HCT116 (cell line): ENCODE data around the gene SPIRE1. TPM values are rescaled to one million over a fixed set of nuclear protein-coding genes. Genes with fewer than 3 reads are reported as not detected.

ENCODE experiments used
- ATAC-seq: fragments of 200-7000 bp; cut with Tn5 transposase; 2 replicates; pipeline ENCODE4 v1.9.1; 2020; ENCODE audit warnings: mild to moderate bottlenecking, moderate library complexity
- BruUV-seq: library from RNA; stranded (reverse); fragments of 400-500 nt; replicated peaks from 2 replicates; lab custom pipeline; 2021; lab: Mats Ljungman, UMichigan
- CTCF ChIA-PET: fragments of 300-600 bp; sonication (Branson Sonifier 250); formaldehyde crosslinking; loops from one replicate; lab custom pipeline; 2021; ENCODE audit warnings: antibody characterized with exemption; lab: Charles Lee
- POLR2A ChIA-PET: fragments of 300-600, 350-600 bp; sonication (Branson Sonifier 250); formaldehyde crosslinking; loops from one replicate; lab custom pipeline; 2021; ENCODE audit warnings: antibody characterized with exemption; lab: Charles Lee
- RAD21 ChIA-PET, 2 experiments: fragments of 300-600 bp; sonication (Branson Sonifier 250); formaldehyde crosslinking; loops; one replicate each; lab custom pipeline; 2023; ENCODE audit warnings: low total read pairs in 2 of 2; ENCODE audit not compliant: uncharacterized antibody in 2 of 2, unreplicated experiment in 2 of 2, low non-redundant PET in 1 of 2; lab: Charles Lee
- DNase-seq: peaks from one replicate; pipeline ENCODE4 v3.0.0-alpha.2; 2010; ENCODE audit warnings: low read depth, low spot score
- H2AFZ ChIP-seq: fragments of 200-600 bp; shearing (Covaris generic), sonication (generic); 2 replicates; pipeline ENCODE4 v1.6.1; 2017; ENCODE audit warnings: low read depth, mixed run types, mixed read lengths, antibody characterized with exemption, low read length; ENCODE audit not compliant: poor library complexity, severe bottlenecking
- H3K27ac ChIP-seq: 2 replicates; pipeline ENCODE4 v1.5.1; 2012; ENCODE audit warnings: low read depth, low read length
- H3K27me3 ChIP-seq: fragments of 200-600 bp; sonication (generic); 2 replicates; pipeline ENCODE4 v1.6.1; 2016; ENCODE audit warnings: mixed run types, low read length, mixed read lengths; ENCODE audit not compliant: insufficient read depth
- H3K36me3 ChIP-seq, 2 experiments: fragments of 200-500 bp in 1 of 2; fragments of 200-600 bp in 1 of 2; sonication (Bioruptor generic) in 1 of 2; sonication (generic) in 1 of 2; 2 replicates each; pipeline versions ENCODE4 v1.5.1 to v1.6.1; 2014 to 2016; ENCODE audit warnings: low read length in 2 of 2, inconsistent platforms in 1 of 2, mixed read lengths in 1 of 2, mixed run types in 1 of 2; ENCODE audit not compliant: insufficient read depth in 2 of 2, control insufficient read depth in 1 of 2
- H3K4me1 ChIP-seq, 2 experiments: fragments of 200-600 bp in 1 of 2; sonication (generic) in 1 of 2; 2 replicates each; pipeline versions ENCODE4 v1.5.1 to v1.6.1; 2012 to 2017; ENCODE audit warnings: low read length in 2 of 2, inconsistent platforms in 1 of 2, mild to moderate bottlenecking in 1 of 2, mixed read lengths in 1 of 2, mixed run types in 1 of 2, moderate library complexity in 1 of 2; ENCODE audit not compliant: insufficient read depth in 2 of 2, control insufficient read depth in 1 of 2
- H3K4me2 ChIP-seq: fragments of 200-600 bp; sonication (generic); 2 replicates; pipeline ENCODE4 v1.6.1; 2017; ENCODE audit warnings: mixed run types, low read length, mixed read lengths
- H3K4me3 ChIP-seq, 2 experiments: fragments of 200-600 bp in 1 of 2; sonication (generic) in 1 of 2; replicated peaks in 1 of 2; 2 replicates each; pipeline ENCODE4 v1.5.1; 2011 to 2016; ENCODE audit warnings: low read length in 2 of 2, control low read depth in 1 of 2, low read depth in 1 of 2, mild to moderate bottlenecking in 1 of 2, mixed read lengths in 1 of 2, mixed run types in 1 of 2
- H3K79me2 ChIP-seq: fragments of 200-600 bp; sonication (generic); 2 replicates; pipeline ENCODE4 v1.6.1; 2017; ENCODE audit warnings: mild to moderate bottlenecking, mixed run types, low read length, moderate library complexity, mixed read lengths; ENCODE audit not compliant: insufficient read depth
- H3K9ac ChIP-seq: fragments of 200-600 bp; sonication (generic); 2 replicates; pipeline ENCODE4 v1.6.1; 2016; ENCODE audit warnings: low read length, mixed read lengths
- H3K9me2 ChIP-seq: fragments of 200-600 bp; sonication (generic), shearing (Covaris generic); 2 replicates; pipeline ENCODE4 v1.6.1; 2017; ENCODE audit warnings: mixed run types, mild to moderate bottlenecking, moderate library complexity; ENCODE audit not compliant: insufficient read depth
- H3K9me3 ChIP-seq, 2 experiments: fragments of 200-500 bp in 1 of 2; fragments of 200-600 bp in 1 of 2; sonication (Bioruptor generic) in 1 of 2; sonication (generic) in 1 of 2; 2 replicates each; pipeline ENCODE4 v1.6.1; 2014 to 2017; ENCODE audit warnings: low read length in 2 of 2, mixed read lengths in 2 of 2, inconsistent platforms in 1 of 2, low read depth in 1 of 2, mild to moderate bottlenecking in 1 of 2, mixed run types in 1 of 2, moderate library complexity in 1 of 2; ENCODE audit not compliant: control insufficient read depth in 1 of 2, insufficient read depth in 1 of 2
- H4K20me1 ChIP-seq: fragments of 200-600 bp; sonication (generic), shearing (Covaris generic); 2 replicates; pipeline ENCODE4 v1.6.1; 2017; ENCODE audit warnings: mixed run types, mild to moderate bottlenecking, moderate library complexity; ENCODE audit not compliant: insufficient read depth
- EZH2 ChIP-seq: fragments of 200-600 bp; sonication (generic); IDR thresholded peaks from 2 replicates; pipeline ENCODE4 v1.6.1; 2017; ENCODE audit warnings: antibody characterized with exemption, mixed run types
- EZH2phosphoT487 ChIP-seq: fragments of 200-600 bp; IDR thresholded peaks from 2 replicates; pipeline ENCODE4 v1.6.1; 2018; ENCODE audit warnings: antibody characterized with exemption, borderline replicate concordance
- JUND ChIP-seq: IDR thresholded peaks from 2 replicates; pipeline ENCODE4 v1.6.1; 2012
- POLR2A ChIP-seq: IDR thresholded peaks from 2 replicates; pipeline ENCODE4 v1.7.0; 2011; ENCODE audit warnings: borderline replicate concordance; ENCODE audit not compliant: insufficient read depth, insufficient read length; ENCODE audit errors: extremely low read depth
- SP1 ChIP-seq: IDR thresholded peaks from 2 replicates; pipeline ENCODE4 v1.6.1; 2012; ENCODE audit warnings: low read depth
- SRF ChIP-seq: IDR thresholded peaks from 2 replicates; pipeline ENCODE4 v1.6.1; 2012; ENCODE audit warnings: low read depth
- YY1 ChIP-seq: IDR thresholded peaks from 2 replicates; pipeline ENCODE4 v1.6.1; 2011; ENCODE audit warnings: low read length, low read depth, moderate library complexity, mild to moderate bottlenecking; ENCODE audit not compliant: insufficient replicate concordance; ENCODE audit errors: extremely low read depth
- ZFX ChIP-seq: fragments of 450-650 bp; IDR thresholded peaks from 2 replicates; pipeline ENCODE4 v1.6.1; 2017
- intact Hi-C: fragments of 100-400 bp; cut with micrococcal nuclease; formaldehyde crosslinking; loops from 2 replicates; pipeline ENCODE4 v1.10.0; 2022
- total RNA-seq: library from RNA; stranded (reverse); gene quantifications from one replicate; pipeline ENCODE4 v1.2.1, GENCODE V29; 2021; ENCODE audit not compliant: unreplicated experiment
- TF ChIP-seq, protein P1 (sequence below): IDR thresholded peaks from 2 replicates; pipeline ENCODE4 v1.6.1; 2012
- TF ChIP-seq, protein P2 (sequence below): IDR thresholded peaks from 2 replicates; pipeline ENCODE4 v1.6.1; 2011; ENCODE audit warnings: mild to moderate bottlenecking, low read length, moderate library complexity; ENCODE audit not compliant: insufficient replicate concordance; ENCODE audit errors: extremely low read depth

Gene SPIRE1
- total RNA-seq, 1 experiment from 2014 or later = 26.6 TPM

DNA sequence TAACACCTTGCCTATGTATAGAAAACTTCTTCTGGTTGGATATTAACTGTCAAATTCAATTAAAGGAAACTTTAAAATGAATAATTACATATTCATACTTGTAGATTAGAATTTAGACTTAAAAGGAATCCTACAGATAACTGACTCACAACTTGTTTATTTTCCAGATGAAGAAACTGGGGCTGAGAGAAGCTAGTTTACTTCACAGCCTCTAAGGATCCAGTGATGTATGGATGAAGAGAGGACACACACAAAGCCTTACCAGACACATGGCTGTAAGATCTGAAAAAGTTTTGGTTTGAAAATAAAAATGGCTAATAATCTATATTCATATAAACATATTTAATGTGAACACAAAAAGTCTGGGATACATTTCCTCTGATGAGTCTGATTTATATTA is 177.9 kb downstream of the SPIRE1 start:
- H3K9ac ChIP-seq = no peak overlapping the region
- H3K4me3 ChIP-seq = no peak overlapping the region
- intact Hi-C loops = no loop called here
- BruUV-seq = no TSS peak
- TF ChIP-seq EZH2 (no peak), EZH2phosphoT487 (no peak), JUND (no peak), POLR2A (no peak), ZFX (no peak), SRF (no peak), SP1 (no peak), YY1 (no peak)
- TF ChIP-seq, protein P1, sequence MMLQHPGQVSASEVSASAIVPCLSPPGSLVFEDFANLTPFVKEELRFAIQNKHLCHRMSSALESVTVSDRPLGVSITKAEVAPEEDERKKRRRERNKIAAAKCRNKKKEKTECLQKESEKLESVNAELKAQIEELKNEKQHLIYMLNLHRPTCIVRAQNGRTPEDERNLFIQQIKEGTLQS = no peak
- TF ChIP-seq, protein P2, sequence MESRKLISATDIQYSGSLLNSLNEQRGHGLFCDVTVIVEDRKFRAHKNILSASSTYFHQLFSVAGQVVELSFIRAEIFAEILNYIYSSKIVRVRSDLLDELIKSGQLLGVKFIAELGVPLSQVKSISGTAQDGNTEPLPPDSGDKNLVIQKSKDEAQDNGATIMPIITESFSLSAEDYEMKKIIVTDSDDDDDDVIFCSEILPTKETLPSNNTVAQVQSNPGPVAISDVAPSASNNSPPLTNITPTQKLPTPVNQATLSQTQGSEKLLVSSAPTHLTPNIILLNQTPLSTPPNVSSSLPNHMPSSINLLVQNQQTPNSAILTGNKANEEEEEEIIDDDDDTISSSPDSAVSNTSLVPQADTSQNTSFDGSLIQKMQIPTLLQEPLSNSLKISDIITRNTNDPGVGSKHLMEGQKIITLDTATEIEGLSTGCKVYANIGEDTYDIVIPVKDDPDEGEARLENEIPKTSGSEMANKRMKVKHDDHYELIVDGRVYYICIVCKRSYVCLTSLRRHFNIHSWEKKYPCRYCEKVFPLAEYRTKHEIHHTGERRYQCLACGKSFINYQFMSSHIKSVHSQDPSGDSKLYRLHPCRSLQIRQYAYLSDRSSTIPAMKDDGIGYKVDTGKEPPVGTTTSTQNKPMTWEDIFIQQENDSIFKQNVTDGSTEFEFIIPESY = no peak
- no peak overlapping the region for H2AFZ ChIP-seq
- no peaks in the 10 kb centered on the region for H4K20me1 ChIP-seq
- H3K27ac ChIP-seq = no peak overlapping the region
- H3K79me2 ChIP-seq = no peaks in the 10 kb centered on the region
- no peak overlapping the region for H3K4me2 ChIP-seq
- no peaks in the 10 kb centered on the region for H3K9me2 ChIP-seq
- no peaks in the 10 kb centered on the region; a peak in 2 of 4 replicates for H3K36me3 ChIP-seq
- CTCF ChIA-PET = no interaction called here
- no peaks in the 10 kb centered on the region for H3K4me1 ChIP-seq
- POLR2A ChIA-PET = interaction anchor here (1.0 kb wide), 1 partner anchor 127 kb away, joined by 3 read pairs; no protein-coding TSS in a partner anchor
- H3K9me3 ChIP-seq = no peaks in the 10 kb centered on the region
- RAD21 ChIA-PET = no interaction called here
- H3K27me3 ChIP-seq = no peaks in the 10 kb centered on the region
- ATAC-seq (no peak), DNase-seq (no peak)
